Hepatic stellate cell (primary cell): ENCODE data around the gene ZFP92.

Experiments used
- DNase-seq: peaks from one replicate; pipeline ENCODE4 v3.0.0; 2011; ENCODE audit warnings: low spot score

The ZFP92 gene

GRCh38 chrX:153438532-153438931 is 27.3 kb downstream of the ZFP92 start:
- DNase-seq: peak; percentile 35

GRCh38 chrX:153439977-153440376 is 28.7 kb downstream of the ZFP92 start:
- DNase-seq: no peak

- DNase-seq: no peak
Observed at GRCh38 chrX:153440556-153441135, 29.4 kb downstream of the ZFP92 start.

- no peak for DNase-seq
Observed at GRCh38 chrX:153441296-153441695, 30.0 kb downstream of the ZFP92 start.

- no peak for DNase-seq
Observed at GRCh38 chrX:153441981-153442380, 30.7 kb downstream of the ZFP92 start.

GRCh38 chrX:153442463-153442862 is 31.2 kb downstream of the ZFP92 start:
- no peak for DNase-seq

- DNase-seq: no peak
Observed at GRCh38 chrX:153443476-153444332, 32.4 kb downstream of the ZFP92 start.

GRCh38 chrX:153444333-153445011 is 33.2 kb downstream of the ZFP92 start:
- no peak for DNase-seq

GRCh38 chrX:153445106-153445855 is 34.0 kb downstream of the ZFP92 start:
- DNase-seq: no peak

- DNase-seq: no peak
Observed at GRCh38 chrX:153445856-153446635, 34.8 kb downstream of the ZFP92 start, which contains the start of gene TREX2. TSS of gene TREX2 (minus strand) at chrX:153446056. CDS start at chrX:153445430, 626 bp downstream.

GRCh38 chrX:153446636-153446936 is 35.3 kb downstream of the ZFP92 start:
- no peak for DNase-seq

- DNase-seq: no peak
Observed at GRCh38 chrX:153446950-153447580, 35.8 kb downstream of the ZFP92 start.

GRCh38 chrX:153447581-153447960 is 36.3 kb downstream of the ZFP92 start:
- no peak for DNase-seq

GRCh38 chrX:153448556-153449367 is 37.5 kb downstream of the ZFP92 start:
- DNase-seq: no peak

GRCh38 chrX:153449368-153450113 is 38.3 kb downstream of the ZFP92 start:
- no peak for DNase-seq

GRCh38 chrX:153450114-153450948 is 39.1 kb downstream of the ZFP92 start:
- DNase-seq: no peak

GRCh38 chrX:153450949-153451277 is 39.6 kb downstream of the ZFP92 start:
- no peak for DNase-seq

GRCh38 chrX:153454901-153455550 is 43.8 kb downstream of the ZFP92 start:
- DNase-seq: no peak
